Right lobe of liver (tissue), 4 donors: ENCODE results near the gene ABCD4.

Source experiments
- CTCF ChIP-seq, 4 donors: fragments of 200-600 bp in 3 of 4; fragments of 450-650 bp in 1 of 4; IDR thresholded peaks; one replicate each; pipeline versions ENCODE4 v1.5.1 to v1.8.0; 2016 to 2022; ENCODE audit warnings: antibody characterized with exemption in 4 of 4, mild to moderate bottlenecking in 2 of 4
- POLR2A ChIP-seq: fragments of 450-650 bp; IDR thresholded peaks from one replicate; pipeline ENCODE4 v1.6.1; 2017; ENCODE audit warnings: antibody characterized with exemption, mild to moderate bottlenecking
- donor health status: DM: no; HTN: no; CAD: no.
- donor health status: DM: no; HTN: no; CAD: no.
- donor health status: DM: no; HTN: yes; CAD: no.

GRCh38 chr14:74239848-74240793 lies 62.6 kb downstream of the ABCD4 start:
- TF ChIP-seq CTCF (IDR thresholded peaks at IDR 0.05), result no peak
- no peak for TF ChIP-seq POLR2A
